ENCODE results near the gene OSBPL7. TPM values are rescaled to one million over a fixed set of nuclear protein-coding genes. Genes with fewer than 3 reads are reported as not detected.

Gene OSBPL7
- total RNA-seq, 4 donors from 2014 or later, result 12.7 to 18.0 (median 14.7) TPM

DNA sequence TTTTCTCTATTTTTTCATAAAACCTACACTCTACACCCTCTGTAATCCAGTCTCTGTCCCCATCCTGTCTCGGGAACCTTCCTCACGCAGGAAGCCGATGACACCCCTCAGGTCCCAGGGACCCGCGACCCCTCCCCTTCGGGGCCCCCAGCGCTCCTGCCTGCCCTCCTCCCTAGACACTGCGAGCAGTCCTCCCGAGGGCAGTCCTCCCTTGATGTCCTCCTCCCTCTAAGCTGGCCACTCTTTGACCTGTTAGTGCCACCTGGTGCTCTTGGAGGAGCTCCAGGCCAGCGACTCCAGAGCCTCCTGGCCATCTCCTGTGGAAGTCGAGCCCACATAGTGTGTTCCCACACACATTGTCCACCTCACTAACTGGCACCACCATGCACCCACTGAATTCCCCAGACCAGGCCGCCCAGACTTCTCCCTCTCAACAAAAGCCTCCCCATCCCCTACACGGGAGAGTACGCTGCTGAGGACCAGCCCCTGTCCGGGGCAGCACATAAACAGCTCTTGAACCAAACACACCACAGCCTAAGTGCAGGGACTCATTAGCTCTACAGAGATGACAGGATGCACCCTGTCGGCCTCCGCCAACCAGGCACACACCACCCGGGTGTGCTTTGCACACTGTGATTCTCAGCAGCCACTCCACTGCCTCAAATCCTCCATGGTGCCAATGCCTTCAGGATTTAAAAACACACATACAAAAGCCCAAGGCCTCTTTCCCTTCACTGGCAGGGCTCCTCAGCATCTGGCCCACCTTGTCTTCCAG is 9.3 kb downstream of the OSBPL7 start:
- Histone ChIP-seq H3K36me3 (peaks cover 34 to 48% of the 10 kb centered on the region in 2 donors), H3K4me3 (replicated peaks in 1 of 3) (no peak overlapping the region), H3K4me1 (peaks cover 13 to 31% of the 10 kb centered on the region in 2 donors), H3K9me3 (no peaks in the 10 kb centered on the region), H3K27ac (peak overlapping the region in 2 of 3 donors; percentile 52 to 86), H3K27me3 (no peaks in the 10 kb centered on the region)
- TF ChIP-seq POLR2A (IDR thresholded peaks at IDR 0.05) (no peak), CTCF (IDR thresholded peaks at IDR 0.05) (no peak)
- intact Hi-C loops (cut with DNase I), result no loop called here
- WGBS, 2 donors, result 82 to 88% methylated on average over 17 to 18 of the region's 18 CpGs
- no peak for DNase-seq

DNA sequence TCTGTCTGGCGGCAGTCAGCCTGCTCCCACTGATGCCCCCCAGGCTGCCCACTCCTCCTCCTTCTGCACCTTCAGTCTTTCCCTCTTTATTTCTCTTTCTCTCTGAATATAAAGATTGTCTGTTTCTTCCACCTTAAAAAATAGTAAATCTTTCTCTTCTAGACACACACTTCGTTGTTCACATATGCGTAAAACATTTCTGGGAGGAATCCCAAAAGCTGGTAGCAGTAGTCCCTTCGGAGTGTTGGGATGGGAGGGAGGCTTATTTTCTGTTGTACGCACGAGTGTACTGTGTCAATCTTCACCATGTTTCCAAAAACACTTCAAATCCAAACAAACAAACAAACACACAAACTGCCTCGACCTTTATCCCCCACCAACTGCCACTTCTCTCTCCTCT is 9.9 kb downstream of the OSBPL7 start:
- H3K4me3 ChIP-seq (replicated peaks in 1 of 3), result no peak overlapping the region
- TF ChIP-seq POLR2A (IDR thresholded peaks at IDR 0.05) (no peak), CTCF (IDR thresholded peaks at IDR 0.05) (no peak)
- H3K27me3 ChIP-seq, result no peaks in the 10 kb centered on the region
- peak overlapping the region in 2 of 3 donors; percentile 52 to 86 for H3K27ac ChIP-seq
- H3K9me3 ChIP-seq, result no peaks in the 10 kb centered on the region
- peaks cover 36 to 41% of the 10 kb centered on the region in 2 donors for H3K36me3 ChIP-seq
- H3K4me1 ChIP-seq, result peaks cover 13 to 31% of the 10 kb centered on the region in 2 donors
- WGBS, 2 donors, result 60 to 61% methylated on average over 7 of the region's 7 CpGs
- no peak for DNase-seq
- intact Hi-C loops (cut with DNase I), result no loop called here

DNA sequence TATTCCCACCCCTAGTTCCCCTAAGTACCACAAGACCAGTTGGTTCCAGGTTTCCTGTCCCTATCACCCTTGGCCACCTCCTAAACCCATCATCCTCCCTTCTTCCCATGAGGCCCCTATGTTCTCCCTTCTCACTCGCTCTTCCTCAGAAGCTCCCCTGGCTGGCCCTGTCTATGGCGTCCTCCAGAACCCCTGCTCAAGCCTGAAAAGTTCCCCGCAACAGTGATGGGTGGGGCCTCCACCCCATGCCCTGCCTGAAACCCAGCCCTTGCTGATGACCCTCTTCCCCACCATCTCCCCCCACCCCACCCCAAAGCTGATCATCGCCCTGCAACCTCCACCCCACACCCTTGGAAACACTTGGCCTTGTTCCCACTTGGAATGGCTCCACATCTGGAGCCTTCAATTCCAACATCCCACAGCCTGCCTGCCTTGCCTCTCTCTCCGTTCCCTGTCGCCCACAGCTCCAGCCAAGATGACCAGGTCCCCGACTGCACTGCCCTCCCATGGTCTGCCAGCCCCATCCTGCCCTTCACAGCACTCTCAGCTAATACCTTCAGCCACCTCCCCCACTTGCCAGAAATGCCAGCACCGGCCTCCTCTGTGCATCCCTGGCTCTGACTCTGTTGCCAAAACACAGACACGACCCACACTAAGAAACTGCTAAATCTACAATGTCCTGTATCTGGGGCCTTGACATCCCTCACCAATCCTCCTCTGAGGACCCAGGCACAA is 10.5 kb downstream of the OSBPL7 start:
- H3K36me3 ChIP-seq, result peaks cover 30 to 37% of the 10 kb centered on the region in 2 donors
- DNase-seq, result peak; percentile 36 to 37

GRCh38 chr17:47810200-47810821 is 11.3 kb downstream of the OSBPL7 start:
- DNase-seq, result peak; percentile 61 to 64
- TF ChIP-seq CTCF (IDR thresholded peaks at IDR 0.05) (no peak), POLR2A (IDR thresholded peaks at IDR 0.05) (peak in 1 of 2 donors; percentile 9)
- Histone ChIP-seq H3K4me3 (replicated peaks in 1 of 3) (no peak overlapping the region), H3K27me3 (no peaks in the 10 kb centered on the region), H3K9me3 (no peaks in the 10 kb centered on the region), H3K36me3 (peaks cover 28 to 30% of the 10 kb centered on the region in 2 donors), H3K4me1 (peaks cover 13 to 31% of the 10 kb centered on the region in 2 donors), H3K27ac (peak overlapping the region; percentile 24 to 75 (median 30))
- intact Hi-C loops (cut with DNase I), result no loop called here
- 57 to 65% methylated on average over 9 to 10 of the region's 10 CpGs for WGBS, 2 donors

More for the DNA sequence above, 10.5 kb downstream of the OSBPL7 start:
- no peaks in the 10 kb centered on the region for H3K27me3 ChIP-seq
- no peak for TF ChIP-seq POLR2A (IDR thresholded peaks at IDR 0.05)
- no peak for TF ChIP-seq CTCF (IDR thresholded peaks at IDR 0.05)
- intact Hi-C loops (cut with DNase I), result no loop called here
- no peaks in the 10 kb centered on the region for H3K9me3 ChIP-seq
- peaks cover 13 to 31% of the 10 kb centered on the region in 2 donors for H3K4me1 ChIP-seq
- WGBS, 2 donors, result 71 to 73% methylated on average over 9 of the region's 9 CpGs
- peak overlapping the region; percentile 24 to 75 (median 30) for H3K27ac ChIP-seq
- H3K4me3 ChIP-seq (replicated peaks in 1 of 3), result no peak overlapping the region
